Endothelial cell of umbilical vein (primary cell): ENCODE measurements around the gene CRELD2. TPM values are rescaled to one million over a fixed set of nuclear protein-coding genes. Genes with fewer than 3 reads are reported as not detected.

Source experiments
- BruUV-seq: library from RNA; stranded (reverse); fragments of 400-500 nt; replicated peaks from 2 replicates; lab custom pipeline; 2021; lab: Mats Ljungman, UMichigan
- CTCF ChIA-PET: fragments of 300-600, 350-600 bp; sonication (Branson Sonifier 250); formaldehyde crosslinking; loops from one replicate; lab custom pipeline; 2021; ENCODE audit warnings: antibody characterized with exemption, inconsistent platforms; lab: Charles Lee
- POLR2A ChIA-PET: fragments of 300-600, 350-600 bp; sonication (Branson Sonifier 250); formaldehyde crosslinking; loops from one replicate; lab custom pipeline; 2021; ENCODE audit warnings: antibody characterized with exemption, inconsistent platforms; lab: Charles Lee
- DNase-seq: peaks from one replicate; pipeline ENCODE4 v3.0.0-alpha.2; 2011; ENCODE audit warnings: low read depth, low spot score
- FAIRE-seq: peaks from 2 replicates; lab custom pipeline; 2011; peaks lifted over from hg19 to GRCh38; lab: Jason Lieb, UNC
- H2AFZ ChIP-seq: 2 replicates; pipeline ENCODE4 v1.6.0; 2012; ENCODE audit warnings: low read depth, low read length, control low read depth, inconsistent platforms
- H3K27ac ChIP-seq: 2 replicates; pipeline ENCODE4 v1.5.1; 2011; ENCODE audit warnings: low read depth, mild to moderate bottlenecking, control low read depth, low read length, moderate library complexity; ENCODE audit not compliant: insufficient read depth
- H3K27me3 ChIP-seq, 2 experiments: 2 replicates each; pipeline versions ENCODE4 v1.6.0 to v1.6.1; 2011; ENCODE audit warnings: low read length in 2 of 2, mixed read lengths in 1 of 2; ENCODE audit not compliant: control insufficient read depth in 2 of 2, insufficient read depth in 2 of 2
- H3K36me3 ChIP-seq, 2 experiments: 2 replicates in 1 of 2; 3 replicates in 1 of 2; pipeline ENCODE4 v1.5.1; 2011; ENCODE audit warnings: low read length in 2 of 2, mild to moderate bottlenecking in 1 of 2, moderate library complexity in 1 of 2; ENCODE audit not compliant: control insufficient read depth in 2 of 2, insufficient read depth in 2 of 2; ENCODE audit errors: extremely low read depth in 1 of 2
- H3K4me1 ChIP-seq: 3 replicates; pipeline ENCODE4 v1.5.1; 2011; ENCODE audit warnings: mild to moderate bottlenecking, low read length; ENCODE audit not compliant: control insufficient read depth, insufficient read depth; ENCODE audit errors: extremely low read depth
- H3K4me2 ChIP-seq: 2 replicates; pipeline ENCODE4 v1.6.1; 2011; ENCODE audit warnings: low read length, control low read depth, mixed read lengths; ENCODE audit not compliant: insufficient read depth
- H3K4me3 ChIP-seq, 3 experiments: fragments of 200-600 bp in 1 of 3; sonication (generic), shearing (Covaris generic) in 1 of 3; replicated peaks in 1 of 3; 2 replicates each; pipeline ENCODE4 v1.5.1; 2011 to 2016; ENCODE audit warnings: control low read depth in 3 of 3, low read length in 3 of 3, mild to moderate bottlenecking in 2 of 3, inconsistent platforms in 1 of 3, low read depth in 1 of 3, moderate library complexity in 1 of 3; ENCODE audit not compliant: insufficient read depth in 1 of 3
- H3K79me2 ChIP-seq: 2 replicates; pipeline ENCODE4 v1.6.0; 2012; ENCODE audit warnings: low read length, inconsistent platforms; ENCODE audit not compliant: control insufficient read depth, insufficient read depth
- H3K9ac ChIP-seq: replicated peaks from 2 replicates; pipeline ENCODE3; 2011; ENCODE audit warnings: low read length, control low read depth; ENCODE audit not compliant: insufficient read depth; ENCODE audit errors: extremely low read depth
- H3K9me1 ChIP-seq: replicated peaks from 3 replicates; pipeline ENCODE4 v1.6.0; 2011; ENCODE audit warnings: mild to moderate bottlenecking, low read length; ENCODE audit not compliant: control insufficient read depth, insufficient read depth; ENCODE audit errors: extremely low read depth
- H3K9me3 ChIP-seq: replicated peaks from 2 replicates; pipeline ENCODE4 v1.5.1; 2012; ENCODE audit warnings: low read length, inconsistent platforms; ENCODE audit not compliant: control insufficient read depth, insufficient read depth
- H4K20me1 ChIP-seq: replicated peaks from 2 replicates; pipeline ENCODE3; 2011; ENCODE audit warnings: mild to moderate bottlenecking, low read length; ENCODE audit not compliant: control insufficient read depth, insufficient read depth; ENCODE audit errors: extremely low read depth
- EZH2 ChIP-seq: IDR thresholded peaks from 2 replicates; pipeline ENCODE4 v1.6.1; 2012; ENCODE audit warnings: borderline replicate concordance, low read depth, mild to moderate bottlenecking, moderate library complexity, low read length, inconsistent platforms; ENCODE audit not compliant: severe bottlenecking
- FOS ChIP-seq: IDR thresholded peaks from 2 replicates; pipeline ENCODE4 v1.6.1; 2011; ENCODE audit warnings: mild to moderate bottlenecking, low read length, moderate library complexity, borderline replicate concordance; ENCODE audit not compliant: insufficient read depth
- GATA2 ChIP-seq: IDR thresholded peaks from 2 replicates; pipeline ENCODE4 v1.7.0; 2011; ENCODE audit warnings: low read depth, mild to moderate bottlenecking, moderate library complexity, mixed read lengths, low read length; ENCODE audit not compliant: insufficient read length, insufficient read depth
- JUN ChIP-seq: IDR thresholded peaks from 2 replicates; pipeline ENCODE4 v1.6.1; 2011; ENCODE audit warnings: borderline replicate concordance, low read depth; ENCODE audit not compliant: insufficient read length, insufficient read depth
- MYC ChIP-seq: IDR thresholded peaks from one replicate; pipeline ENCODE4 v1.6.1; 2011; ENCODE audit warnings: mild to moderate bottlenecking, low read depth, low read length
- POLR2A ChIP-seq: IDR thresholded peaks from 2 replicates; pipeline ENCODE4 v1.6.1; 2012; ENCODE audit warnings: low read depth, mild to moderate bottlenecking, control low read depth, low read length
- POLR2AphosphoS5 ChIP-seq: IDR thresholded peaks from 2 replicates; pipeline ENCODE4 v1.6.1; 2012; ENCODE audit warnings: low read depth, mild to moderate bottlenecking, control low read depth, low read length, moderate library complexity; ENCODE audit not compliant: insufficient read depth
- dilution Hi-C: fragments of 300-500 bp; cut with MboI; formaldehyde crosslinking; loops from one replicate; pipeline ENCODE4 v1.15.0; 2019; ENCODE audit warnings: low sequenced_read_pairs; ENCODE audit not compliant: extremely low pct_ligation_motif_present
- intact Hi-C: fragments of 100-400 bp; cut with micrococcal nuclease; formaldehyde crosslinking; loops from one replicate; pipeline ENCODE4 v1.10.0; 2022
- polyA plus RNA-seq, 4 experiments: library from polyadenylated mRNA; depleted of rRNA in 3 of 4; stranded (reverse) in 3 of 4; unstranded in 1 of 4; fragments of >200 nt; gene quantifications; 2 replicates each; pipeline versions ENCODE4 v1.2.1 to v1.2.3, GENCODE V29; 2011 to 2012; ENCODE audit warnings: missing spikeins in 1 of 4
- total RNA-seq: library from RNA; stranded (reverse); gene quantifications from 2 replicates; pipeline ENCODE4 v1.2.3, GENCODE V29; 2021
- TF ChIP-seq, protein P1 (sequence below): IDR thresholded peaks from 2 replicates; pipeline ENCODE4 v1.6.1; 2011; ENCODE audit not compliant: insufficient read depth, insufficient read length
- TF ChIP-seq, protein P2 (sequence below), 2 donors: IDR thresholded peaks; 1 replicate in 1 of 2; 2 replicates in 1 of 2; pipeline ENCODE4 v1.5.1; 2011; ENCODE audit warnings: low read length in 2 of 2, mild to moderate bottlenecking in 2 of 2, moderate library complexity in 2 of 2, control low read depth in 1 of 2, inconsistent platforms in 1 of 2, low read depth in 1 of 2; ENCODE audit not compliant: insufficient read depth in 1 of 2; ENCODE audit errors: extremely low read depth in 1 of 2

The CRELD2 gene
- total and polyA plus RNA-seq, 2 donors (not counting 3 experiments of a cell fraction or from before 2014, with no cell fraction given), result 71.0 to 86.3 TPM

DNA sequence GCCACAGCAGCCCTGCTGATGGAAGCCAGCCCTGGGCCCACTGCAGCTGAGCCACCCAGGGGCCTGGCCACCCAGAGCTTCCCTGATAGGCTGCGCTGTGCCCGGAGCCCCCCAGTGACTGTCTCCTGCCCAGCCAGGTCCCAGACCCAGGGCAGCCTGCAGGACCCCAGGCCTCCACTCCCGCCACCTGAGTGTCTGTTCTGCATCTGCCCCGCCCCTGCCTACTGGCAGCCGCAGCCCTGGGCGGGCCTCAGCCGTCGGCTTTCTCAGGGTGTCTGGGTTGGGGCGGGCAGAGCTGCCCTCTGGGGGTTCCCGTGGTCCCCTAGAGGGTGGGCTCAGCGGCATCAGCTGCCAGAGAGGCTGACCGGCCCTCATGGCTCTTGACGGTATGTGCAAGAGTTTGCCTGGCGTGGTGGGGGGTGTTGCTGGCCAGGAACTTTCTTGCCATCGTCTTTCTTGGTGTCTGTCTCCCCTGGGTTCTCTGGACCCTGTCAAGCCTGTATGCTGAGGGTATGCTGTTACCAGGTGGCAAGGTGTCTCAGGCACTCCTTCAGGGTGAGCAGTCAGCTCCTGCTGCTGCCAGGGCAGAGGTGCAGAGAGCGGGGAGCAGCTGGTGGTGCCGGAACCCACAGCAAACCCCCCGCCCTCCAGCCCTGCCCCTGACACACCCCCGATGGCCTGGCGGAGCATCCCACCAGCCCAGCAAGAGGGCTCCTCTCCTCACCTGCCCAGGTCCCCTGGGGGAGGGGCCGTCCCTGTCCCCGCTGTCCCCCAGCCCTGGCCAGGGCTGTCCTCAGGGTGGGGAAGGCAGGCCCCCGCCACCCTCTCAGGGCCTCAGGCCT is 29.9 kb downstream of the CRELD2 start:
- H3K27me3 ChIP-seq, result no peaks in the 10 kb centered on the region
- no peaks in the 10 kb centered on the region for H3K36me3 ChIP-seq
- peaks cover 10% of the 10 kb centered on the region for H3K4me1 ChIP-seq
- H3K4me3 ChIP-seq, result no peak overlapping the region
- H2AFZ ChIP-seq, result no peak overlapping the region
- DNase-seq (no peak), FAIRE-seq (no peak)
- H4K20me1 ChIP-seq, result no peaks in the 10 kb centered on the region
- TF ChIP-seq GATA2 (no peak), FOS (no peak), EZH2 (no peak), POLR2A (no peak), MYC (no peak), POLR2AphosphoS5 (no peak), JUN (no peak)
- TF ChIP-seq, protein P1, sequence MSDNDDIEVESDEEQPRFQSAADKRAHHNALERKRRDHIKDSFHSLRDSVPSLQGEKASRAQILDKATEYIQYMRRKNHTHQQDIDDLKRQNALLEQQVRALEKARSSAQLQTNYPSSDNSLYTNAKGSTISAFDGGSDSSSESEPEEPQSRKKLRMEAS, result no peak
- TF ChIP-seq, protein P2, sequence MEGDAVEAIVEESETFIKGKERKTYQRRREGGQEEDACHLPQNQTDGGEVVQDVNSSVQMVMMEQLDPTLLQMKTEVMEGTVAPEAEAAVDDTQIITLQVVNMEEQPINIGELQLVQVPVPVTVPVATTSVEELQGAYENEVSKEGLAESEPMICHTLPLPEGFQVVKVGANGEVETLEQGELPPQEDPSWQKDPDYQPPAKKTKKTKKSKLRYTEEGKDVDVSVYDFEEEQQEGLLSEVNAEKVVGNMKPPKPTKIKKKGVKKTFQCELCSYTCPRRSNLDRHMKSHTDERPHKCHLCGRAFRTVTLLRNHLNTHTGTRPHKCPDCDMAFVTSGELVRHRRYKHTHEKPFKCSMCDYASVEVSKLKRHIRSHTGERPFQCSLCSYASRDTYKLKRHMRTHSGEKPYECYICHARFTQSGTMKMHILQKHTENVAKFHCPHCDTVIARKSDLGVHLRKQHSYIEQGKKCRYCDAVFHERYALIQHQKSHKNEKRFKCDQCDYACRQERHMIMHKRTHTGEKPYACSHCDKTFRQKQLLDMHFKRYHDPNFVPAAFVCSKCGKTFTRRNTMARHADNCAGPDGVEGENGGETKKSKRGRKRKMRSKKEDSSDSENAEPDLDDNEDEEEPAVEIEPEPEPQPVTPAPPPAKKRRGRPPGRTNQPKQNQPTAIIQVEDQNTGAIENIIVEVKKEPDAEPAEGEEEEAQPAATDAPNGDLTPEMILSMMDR (IDR thresholded peaks at IDR 0.05; ENCODE audit: extremely low read depth in 1 of 2, insufficient read depth in 1 of 2, low read depth in 1 of 2, low read length in 2 of 2), result no peak
- no peaks in the 10 kb centered on the region for H3K9me1 ChIP-seq
- H3K9me3 ChIP-seq, result no peaks in the 10 kb centered on the region
- intact Hi-C loops, result no loop called here
- no peak overlapping the region for H3K27ac ChIP-seq
- ChIA-PET CTCF (interaction anchor here (0.9 kb wide), 1 partner anchor 12 kb away, joined by 3 read pairs; no protein-coding TSS in a partner anchor), POLR2A (no interaction called here)
- no peaks in the 10 kb centered on the region for H3K79me2 ChIP-seq
- H3K9ac ChIP-seq, result no peak overlapping the region
- H3K4me2 ChIP-seq, result no peak overlapping the region
- dilution Hi-C loops, result no loop called here
- BruUV-seq, result no TSS peak
